BLaER1 treated with 17β-estradiol and CSF1 and Interleukin-3, amounts not matched to agents 10 nM and 100 nM (cell line): ENCODE data around the gene SPPL2B.

Experiments
- H3K27ac ChIP-seq, 11 experiments: shearing (Covaris generic); formaldehyde crosslinking; 2 replicates each; pipeline ENCODE4 v1.8.1; 2022
- H3K27me3 ChIP-seq, 11 experiments: shearing (Covaris generic); formaldehyde crosslinking; 2 replicates each; pipeline ENCODE4 v1.8.1; 2022
- H3K36me3 ChIP-seq, 11 experiments: shearing (Covaris generic); formaldehyde crosslinking; 2 replicates each; pipeline ENCODE4 v1.8.1; 2022
- H3K4me1 ChIP-seq, 10 experiments: shearing (Covaris generic); formaldehyde crosslinking; 2 replicates each; pipeline ENCODE4 v1.8.1; 2022
- H3K4me2 ChIP-seq, 11 experiments: shearing (Covaris generic); formaldehyde crosslinking; 2 replicates each; pipeline ENCODE4 v1.8.1; 2022
- H3K4me3 ChIP-seq, 10 experiments: shearing (Covaris generic); formaldehyde crosslinking; 2 replicates each; pipeline ENCODE4 v1.8.1; 2022
- H3K9ac ChIP-seq, 11 experiments: shearing (Covaris generic); formaldehyde crosslinking; 2 replicates each; pipeline ENCODE4 v1.8.1; 2022
- H3K9me3 ChIP-seq, 11 experiments: shearing (Covaris generic); formaldehyde crosslinking; replicated peaks in 1 of 11; 2 replicates each; pipeline ENCODE4 v1.8.1; 2022
- H4K20me1 ChIP-seq, 11 experiments: shearing (Covaris generic); formaldehyde crosslinking; 2 replicates each; pipeline ENCODE4 v1.8.1; 2022
- Cebpa-rat ChIP-seq, 11 experiments: shearing (Covaris generic); IDR thresholded peaks; 2 replicates each; pipeline ENCODE4 v1.8.1; 2022

Gene SPPL2B

DNA sequence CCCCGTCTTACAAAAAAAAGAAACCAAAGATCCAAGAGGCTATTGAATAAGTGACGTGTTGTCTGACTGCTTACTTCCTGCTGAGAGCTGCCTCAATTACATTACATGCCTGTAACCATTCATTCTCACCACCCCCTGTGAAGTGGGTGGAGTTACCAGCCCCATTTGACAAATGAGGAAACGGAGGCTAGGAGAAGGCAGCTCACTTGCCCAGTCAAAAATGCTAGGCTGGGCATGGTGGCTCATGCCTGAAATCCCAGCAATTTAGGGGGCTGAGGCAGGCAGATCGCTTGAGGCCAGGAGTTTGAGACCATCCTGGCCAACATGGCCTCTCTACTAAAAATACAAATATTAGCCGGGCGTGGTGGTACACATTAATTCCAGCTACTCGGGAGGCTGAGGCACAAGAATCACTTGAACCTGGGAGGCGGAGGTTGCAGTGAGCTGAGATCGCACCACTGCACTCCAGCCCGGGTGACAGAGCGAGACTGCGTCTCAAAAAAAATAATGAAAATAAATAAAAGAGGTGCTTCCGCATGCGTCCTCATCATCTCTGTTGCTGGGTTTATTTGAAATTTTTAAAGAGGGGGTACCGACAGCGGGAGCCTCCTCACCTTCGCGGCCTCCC, 597 bp upstream of the SPPL2B start:
- H3K4me1 ChIP-seq = peaks cover 76 to 89% (median 84%) of the 10 kb centered on the region in 10 experiments
- peaks cover 0 to 14% (median 0%) of the 10 kb centered on the region in 11 experiments; a peak in 5 of 22 replicates for H3K27me3 ChIP-seq
- peak overlapping the region; percentile 89 to 98 (median 92) for H3K9ac ChIP-seq
- peak overlapping the region; percentile 84 to 98 (median 97) for H3K4me2 ChIP-seq
- H3K27ac ChIP-seq = peak overlapping the region; percentile 73 to 98 (median 93); a peak in 21 of 22 replicates
- TF ChIP-seq Cebpa-rat (IDR thresholded peaks at IDR 0.05) = no peak
- H3K4me3 ChIP-seq = peak overlapping the region; percentile 80 to 98 (median 92)
- no peaks in the 10 kb centered on the region for H3K9me3 ChIP-seq
- peaks cover 7 to 29% (median 13%) of the 10 kb centered on the region in 11 experiments; a peak in 19 of 22 replicates for H3K36me3 ChIP-seq
- peaks cover 29 to 85% (median 48%) of the 10 kb centered on the region in 11 experiments; a peak in 21 of 22 replicates for H4K20me1 ChIP-seq

DNA sequence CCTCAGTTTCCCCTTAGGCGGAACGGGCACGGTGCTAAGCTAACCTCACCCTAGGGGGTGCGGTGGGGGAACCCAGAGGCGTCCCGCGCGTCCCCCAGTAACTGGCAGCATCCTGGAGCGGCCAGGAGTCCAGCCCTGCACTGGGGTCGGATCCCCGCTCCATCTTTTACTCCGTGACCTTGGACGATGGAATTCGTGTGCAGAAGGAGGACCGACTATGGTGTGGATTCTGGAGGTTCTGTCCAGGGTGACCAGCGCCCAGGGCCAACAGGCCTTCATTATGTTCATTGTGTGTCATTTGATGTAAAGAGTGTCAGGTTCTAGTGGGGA, 630 bp downstream of the SPPL2B start:
- no peak for TF ChIP-seq Cebpa-rat (IDR thresholded peaks at IDR 0.05)
- H3K36me3 ChIP-seq = peaks cover 0 to 18% (median 5%) of the 10 kb centered on the region in 11 experiments; a peak in 8 of 22 replicates
- peak overlapping the region; percentile 80 to 98 (median 92) for H3K4me3 ChIP-seq
- peaks cover 35 to 85% (median 47%) of the 10 kb centered on the region in 11 experiments; a peak in 21 of 22 replicates for H4K20me1 ChIP-seq
- peak overlapping the region; percentile 89 to 100 (median 97) for H3K4me2 ChIP-seq
- peak overlapping the region; percentile 73 to 98 (median 93) for H3K27ac ChIP-seq
- peaks cover 0 to 12% (median 0%) of the 10 kb centered on the region in 11 experiments; a peak in 5 of 22 replicates for H3K27me3 ChIP-seq
- H3K9me3 ChIP-seq = no peaks in the 10 kb centered on the region
- peaks cover 81 to 89% (median 85%) of the 10 kb centered on the region in 10 experiments for H3K4me1 ChIP-seq
- H3K9ac ChIP-seq = peak overlapping the region; percentile 89 to 98 (median 92)

DNA sequence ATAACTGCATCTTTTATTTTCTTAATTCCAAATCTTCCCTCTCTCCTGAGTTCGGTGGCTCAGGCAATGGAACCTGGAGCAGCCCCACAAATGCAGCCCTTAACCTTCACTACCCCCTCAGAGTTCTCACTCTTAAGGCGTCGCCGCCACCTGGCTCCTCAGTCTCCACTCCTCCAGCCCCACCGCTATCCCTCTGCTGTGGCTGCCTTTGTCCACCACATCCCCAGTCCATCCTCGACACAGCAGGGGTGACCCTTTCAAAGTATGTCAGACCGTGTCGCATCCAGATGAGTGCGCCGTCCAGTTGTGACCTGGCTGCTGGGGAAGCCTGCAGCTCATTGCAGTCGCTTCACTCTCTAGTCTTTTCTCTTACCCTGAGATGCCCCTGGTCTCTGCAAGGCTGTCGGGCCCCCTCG, 1.0 kb downstream of the SPPL2B start:
- Histone ChIP-seq H3K27me3 (peaks cover 0 to 8% (median 0%) of the 10 kb centered on the region in 11 experiments; a peak in 5 of 22 replicates), H4K20me1 (peaks cover 35 to 85% (median 47%) of the 10 kb centered on the region in 11 experiments; a peak in 21 of 22 replicates), H3K4me1 (peaks cover 81 to 89% (median 85%) of the 10 kb centered on the region in 10 experiments), H3K36me3 (peaks cover 0 to 19% (median 5%) of the 10 kb centered on the region in 11 experiments; a peak in 9 of 22 replicates), H3K4me2 (peak overlapping the region; percentile 89 to 100 (median 97)), H3K9me3 (no peaks in the 10 kb centered on the region), H3K9ac (peak overlapping the region; percentile 89 to 98 (median 92)), H3K27ac (peak overlapping the region in 9 of 11 experiments; percentile 86 to 98 (median 93); a peak in 18 of 22 replicates), H3K4me3 (peak overlapping the region; percentile 80 to 98 (median 92))
- no peak for TF ChIP-seq Cebpa-rat (IDR thresholded peaks at IDR 0.05)

DNA sequence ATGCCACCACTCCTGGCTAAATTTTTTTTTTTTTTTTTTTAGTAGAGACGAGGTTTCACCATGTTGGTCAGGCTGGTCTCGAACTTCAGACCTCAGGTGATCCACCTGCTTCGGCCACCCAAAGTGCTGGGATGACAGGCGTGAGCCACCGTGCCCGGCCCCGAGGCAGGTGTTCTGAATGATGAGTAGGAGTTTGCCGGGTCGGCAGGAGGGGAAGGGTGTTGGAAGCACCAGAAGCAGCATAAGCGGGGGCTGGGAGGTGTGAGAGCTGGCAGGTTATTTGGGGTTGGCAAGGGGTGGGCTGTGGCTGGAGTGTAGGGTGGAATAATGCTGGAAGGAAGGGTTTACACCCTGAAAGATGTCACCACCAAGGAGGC, 1.8 kb downstream of the SPPL2B start:
- peaks cover 0 to 1% (median 0%) of the 10 kb centered on the region in 11 experiments; a peak in 1 of 22 replicates for H3K27me3 ChIP-seq
- H4K20me1 ChIP-seq = peaks cover 32 to 82% (median 46%) of the 10 kb centered on the region in 11 experiments; a peak in 21 of 22 replicates
- H3K4me1 ChIP-seq = peaks cover 78 to 86% (median 82%) of the 10 kb centered on the region in 10 experiments
- peaks cover 0 to 4% (median 0%) of the 10 kb centered on the region in 11 experiments; a peak in 4 of 22 replicates for H3K9me3 ChIP-seq
- TF ChIP-seq Cebpa-rat (IDR thresholded peaks at IDR 0.05) = no peak
- peak overlapping the region; percentile 89 to 100 (median 97) for H3K4me2 ChIP-seq
- H3K27ac ChIP-seq = peak overlapping the region in 10 of 11 experiments; percentile 62 to 98 (median 93); a peak in 18 of 22 replicates
- H3K4me3 ChIP-seq = peak overlapping the region in 9 of 10 experiments; percentile 4 to 98 (median 92); a peak in 16 of 20 replicates
- H3K9ac ChIP-seq = peak overlapping the region; percentile 36 to 98 (median 92); a peak in 20 of 22 replicates
- peaks cover 0 to 24% (median 5%) of the 10 kb centered on the region in 11 experiments; a peak in 9 of 22 replicates for H3K36me3 ChIP-seq

DNA sequence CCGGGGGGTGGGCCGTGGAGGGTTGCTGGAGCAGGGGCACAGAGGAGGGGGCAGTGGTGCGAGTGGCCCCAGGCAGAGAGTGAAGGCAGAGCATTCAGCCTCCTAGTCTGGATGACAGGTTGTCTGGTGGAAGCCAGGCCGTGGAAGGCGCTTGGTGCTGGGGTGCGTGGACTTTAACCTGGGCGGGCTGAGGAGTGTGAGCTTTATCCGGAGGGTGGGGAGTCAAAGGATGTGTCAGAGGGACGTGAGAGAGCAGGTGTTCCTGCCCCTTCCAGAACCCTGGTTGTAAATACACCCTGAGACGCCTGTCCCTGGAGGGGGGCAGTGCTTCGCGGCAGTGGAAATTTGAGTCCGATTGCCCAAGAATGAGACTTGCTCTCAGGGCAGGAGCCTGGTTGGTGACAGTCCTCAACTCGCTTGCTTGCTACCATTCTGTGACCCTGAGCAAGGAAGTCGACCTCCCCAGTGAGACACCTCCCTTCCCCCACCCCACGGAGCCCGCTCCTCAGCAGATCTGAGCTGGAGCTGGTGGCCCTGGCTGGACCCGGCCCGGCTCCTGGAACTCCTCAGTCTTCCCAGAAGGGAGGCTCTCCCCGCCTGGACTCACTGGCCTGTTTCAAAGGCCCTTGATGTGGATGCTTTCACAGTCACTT, 2.3 kb downstream of the SPPL2B start:
- H3K4me3 ChIP-seq = peak overlapping the region in 9 of 10 experiments; percentile 4 to 98 (median 92); a peak in 16 of 20 replicates
- H3K9me3 ChIP-seq = peaks cover 0 to 8% (median 0%) of the 10 kb centered on the region in 11 experiments; a peak in 4 of 22 replicates
- H3K27me3 ChIP-seq = no peaks in the 10 kb centered on the region
- H3K9ac ChIP-seq = peak overlapping the region; percentile 36 to 98 (median 92); a peak in 20 of 22 replicates
- H3K36me3 ChIP-seq = peaks cover 0 to 23% (median 5%) of the 10 kb centered on the region in 11 experiments; a peak in 9 of 22 replicates
- peaks cover 32 to 82% (median 46%) of the 10 kb centered on the region in 11 experiments; a peak in 21 of 22 replicates for H4K20me1 ChIP-seq
- TF ChIP-seq Cebpa-rat (IDR thresholded peaks at IDR 0.05) = peak in 3 of 11 experiments; percentile 13 to 69 (median 39); a peak in 3 of 22 replicates
- H3K4me2 ChIP-seq = peak overlapping the region; percentile 89 to 100 (median 97)
- H3K27ac ChIP-seq = peak overlapping the region in 10 of 11 experiments; percentile 62 to 98 (median 93); a peak in 18 of 22 replicates
- H3K4me1 ChIP-seq = peaks cover 73 to 84% (median 78%) of the 10 kb centered on the region in 10 experiments

DNA sequence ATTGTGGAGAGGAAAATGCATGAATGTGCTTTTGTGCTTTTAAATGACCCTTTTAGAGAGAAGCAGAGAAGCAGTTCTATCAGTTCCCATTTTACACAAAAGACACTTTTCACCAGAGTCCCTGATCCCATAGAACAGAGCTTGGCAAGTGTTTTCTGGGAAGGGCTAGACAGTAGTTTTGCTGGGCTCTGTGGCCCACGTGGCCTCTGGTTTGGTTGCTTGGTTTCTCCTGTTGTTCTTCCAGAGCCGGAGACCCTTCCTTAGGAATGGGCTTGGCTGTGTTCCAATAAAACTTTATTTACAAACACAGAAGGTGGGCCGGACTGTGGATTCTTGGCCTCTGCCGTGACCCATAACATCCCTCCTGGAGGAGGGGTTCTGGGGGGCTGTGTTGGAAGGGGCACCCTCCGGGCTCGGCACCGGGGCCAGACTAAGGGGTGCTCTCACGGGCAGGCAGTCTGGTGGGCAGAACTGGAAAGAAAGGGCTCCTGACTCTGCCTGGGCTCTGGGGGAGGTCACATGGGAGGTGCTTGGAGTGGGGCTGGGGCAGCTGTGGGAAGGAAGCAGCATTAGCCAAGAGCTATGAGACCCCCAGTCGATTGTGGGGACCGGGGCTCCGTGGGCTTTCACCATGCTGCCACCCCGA, 3.2 kb downstream of the SPPL2B start:
- Histone ChIP-seq H3K36me3 (peaks cover 0 to 17% (median 3%) of the 10 kb centered on the region in 11 experiments; a peak in 9 of 22 replicates), H3K9me3 (peaks cover 0 to 8% (median 0%) of the 10 kb centered on the region in 11 experiments; a peak in 4 of 22 replicates), H4K20me1 (peaks cover 35 to 82% (median 46%) of the 10 kb centered on the region in 11 experiments; a peak in 21 of 22 replicates), H3K4me1 (peaks cover 69 to 84% (median 77%) of the 10 kb centered on the region in 10 experiments), H3K27me3 (no peaks in the 10 kb centered on the region), H3K27ac (peak overlapping the region; percentile 28 to 98 (median 93); a peak in 20 of 22 replicates), H3K9ac (peak overlapping the region; percentile 36 to 98 (median 92); a peak in 21 of 22 replicates), H3K4me2 (peak overlapping the region; percentile 89 to 100 (median 97)), H3K4me3 (peak overlapping the region in 8 of 10 experiments; percentile 40 to 98 (median 92); a peak in 13 of 20 replicates)
- no peak for TF ChIP-seq Cebpa-rat (IDR thresholded peaks at IDR 0.05)

DNA sequence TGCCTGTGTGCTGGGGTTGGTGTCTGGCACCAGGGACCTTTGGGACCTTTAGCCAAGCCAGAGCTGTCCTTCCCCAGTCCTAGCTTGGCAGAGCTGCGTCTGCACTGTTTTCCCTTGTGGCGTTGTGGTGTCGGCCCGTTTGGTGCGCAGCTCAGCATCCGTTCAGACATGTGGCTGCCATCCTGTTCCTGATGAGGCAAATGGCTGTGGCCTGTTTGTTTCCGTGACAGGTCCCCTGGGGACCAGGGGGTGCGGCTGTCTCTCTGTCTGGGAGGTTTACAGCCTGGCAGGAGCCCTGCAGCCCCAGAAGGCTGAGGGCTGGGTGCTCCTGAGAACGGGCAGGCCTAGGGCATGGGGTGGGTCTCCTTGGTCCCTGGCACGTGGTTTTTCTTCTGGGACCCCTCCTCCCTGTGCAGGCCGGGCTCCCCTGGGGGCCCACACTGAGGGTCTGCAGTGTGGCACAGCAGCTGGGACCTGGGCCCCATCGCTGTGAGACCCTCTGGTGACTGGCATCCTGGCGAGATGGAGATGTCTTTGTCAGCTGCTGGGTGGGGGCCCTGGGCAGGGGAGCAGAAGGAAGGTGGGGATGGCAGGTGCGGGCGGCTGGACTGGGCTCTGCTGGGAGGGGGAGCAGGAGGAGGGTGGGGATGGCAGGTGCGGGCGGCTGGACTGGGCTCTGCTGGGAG, 4.0 kb downstream of the SPPL2B start:
- H3K9ac ChIP-seq = peak overlapping the region; percentile 36 to 98 (median 92); a peak in 21 of 22 replicates
- H3K36me3 ChIP-seq = peaks cover 0 to 14% (median 0%) of the 10 kb centered on the region in 11 experiments; a peak in 5 of 22 replicates
- H3K4me3 ChIP-seq = peak overlapping the region in 8 of 10 experiments; percentile 40 to 98 (median 92); a peak in 14 of 20 replicates
- H3K4me1 ChIP-seq = peaks cover 69 to 84% (median 77%) of the 10 kb centered on the region in 10 experiments
- peak in 6 of 11 experiments; percentile 31 to 83 (median 73); a peak in 11 of 22 replicates for TF ChIP-seq Cebpa-rat (IDR thresholded peaks at IDR 0.05)
- H3K27ac ChIP-seq = peak overlapping the region in 10 of 11 experiments; percentile 62 to 98 (median 93); a peak in 19 of 22 replicates
- peaks cover 0 to 8% (median 0%) of the 10 kb centered on the region in 11 experiments; a peak in 4 of 22 replicates for H3K9me3 ChIP-seq
- no peaks in the 10 kb centered on the region; a peak in 1 of 22 replicates for H3K27me3 ChIP-seq
- H3K4me2 ChIP-seq = peak overlapping the region; percentile 89 to 100 (median 97)
- H4K20me1 ChIP-seq = peaks cover 39 to 82% (median 46%) of the 10 kb centered on the region in 11 experiments; a peak in 21 of 22 replicates
